GM13977 (cell line): ENCODE data around the gene KLHL26.

Experiments used
- DNase-seq: peaks from one replicate; pipeline ENCODE4 v3.0.0; 2012; ENCODE audit warnings: low spot score
- CTCF ChIP-seq: IDR thresholded peaks from 2 replicates; pipeline ENCODE4 v1.5.1; 2012; ENCODE audit warnings: mild to moderate bottlenecking, control low read depth; ENCODE audit not compliant: insufficient read depth; ENCODE audit errors: extremely low read depth, missing control alignments
- in situ Hi-C: fragments of 300-500 bp; cut with MboI; formaldehyde crosslinking; loops from one replicate; pipeline ENCODE4 v1.12.0; 2022; ENCODE audit warnings: low sequenced_read_pairs, low pct_unique_long_range_greater_than_20kb, mixed read lengths, inconsistent platforms; ENCODE audit not compliant: unreplicated experiment

KLHL26 gene

DNA sequence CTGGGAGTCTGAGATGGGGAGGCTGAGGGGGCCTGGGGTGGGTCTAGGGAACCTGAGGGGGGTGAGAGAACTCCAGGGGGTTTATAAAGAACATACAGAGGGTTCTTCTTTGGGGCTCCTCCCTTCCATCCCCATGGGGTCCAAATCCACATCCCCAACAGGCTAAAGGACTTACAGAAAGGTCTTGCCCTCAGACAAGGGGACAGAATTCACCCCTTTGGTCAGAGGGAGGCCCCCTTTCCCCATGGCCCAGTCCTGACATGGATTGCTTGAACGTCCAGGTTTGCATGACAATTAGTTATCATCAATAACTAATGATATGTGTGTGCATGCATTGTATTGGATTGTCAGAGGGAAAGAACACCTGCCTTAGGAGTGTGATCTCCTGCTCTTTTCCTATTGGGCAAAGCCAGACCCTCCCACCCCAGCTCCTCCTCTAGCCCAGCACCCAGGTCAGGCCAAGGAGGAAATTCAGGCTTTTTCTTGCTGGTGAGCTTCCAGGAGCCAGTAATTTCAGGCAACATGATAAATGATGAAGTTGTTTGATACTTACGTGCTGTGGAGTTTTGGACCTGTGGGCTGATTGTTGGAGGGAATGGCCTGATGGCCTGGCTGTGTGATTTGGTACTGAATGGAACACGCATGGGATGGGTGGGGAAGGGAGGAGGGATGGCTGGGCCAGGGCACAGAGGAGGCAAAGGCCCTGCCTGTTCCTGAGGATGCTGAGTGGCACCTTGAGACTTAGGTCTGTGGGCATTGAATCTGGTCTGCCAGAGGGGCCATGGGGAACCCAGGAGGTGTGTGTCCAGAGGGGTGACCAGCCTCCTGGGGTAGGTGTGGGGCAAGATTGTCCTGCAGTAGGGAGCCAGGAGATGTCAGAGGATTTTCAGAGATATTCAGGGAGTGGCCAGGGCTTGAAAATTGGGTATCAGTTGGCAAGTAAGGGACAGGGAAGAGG, 1.1 kb downstream of the KLHL26 start:
- in situ Hi-C loops = no loop called here
- DNase-seq = no peak
- TF ChIP-seq CTCF = no peak

- no peak for DNase-seq
- TF ChIP-seq CTCF = no peak
- in situ Hi-C loops = no loop called here
These were observed 2.9 kb downstream of the KLHL26 start for GRCh38 chr19:18639706-18640243.

DNA sequence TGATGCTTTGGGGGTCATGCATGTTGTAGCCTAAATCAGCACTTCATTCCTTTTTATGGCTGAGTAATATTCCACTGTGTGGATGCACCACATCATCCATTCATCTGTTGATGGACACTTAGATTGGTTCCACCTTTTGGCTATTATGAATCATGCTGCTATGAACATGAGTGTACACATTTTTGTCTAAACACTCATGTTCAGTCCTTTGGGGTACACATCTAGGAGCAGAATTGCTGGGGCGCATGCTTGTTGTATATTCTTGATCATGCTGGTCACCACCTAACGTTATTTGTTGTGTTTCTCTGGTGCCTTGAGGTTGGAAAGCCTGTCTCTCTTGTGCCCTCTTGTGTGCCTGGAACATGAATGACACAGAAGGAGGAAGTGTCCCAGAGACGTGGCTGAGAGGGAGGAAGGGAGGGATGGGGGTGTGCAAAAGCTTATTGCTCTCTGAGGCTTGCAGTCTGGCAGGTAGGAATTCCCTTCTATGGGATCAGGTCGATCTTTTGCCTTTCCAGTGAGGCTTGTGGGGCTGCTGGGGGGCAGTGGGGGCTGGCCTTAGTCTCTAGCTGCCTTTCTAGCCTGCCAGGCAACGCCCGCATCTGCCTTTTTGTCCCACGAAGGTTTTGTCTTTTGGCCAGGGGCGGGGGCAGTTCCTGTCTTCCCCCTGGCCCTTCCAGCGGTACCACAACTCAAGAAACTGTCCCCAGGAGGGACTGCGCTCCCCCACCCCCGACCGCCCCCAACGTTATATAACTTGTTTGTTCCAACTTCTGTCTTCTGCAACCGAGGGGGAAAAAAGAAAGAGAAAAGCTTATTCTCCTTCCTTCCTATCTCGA, 7.6 kb downstream of the KLHL26 start:
- in situ Hi-C loops = no loop called here
- no peak for DNase-seq
- no peak for TF ChIP-seq CTCF

DNA sequence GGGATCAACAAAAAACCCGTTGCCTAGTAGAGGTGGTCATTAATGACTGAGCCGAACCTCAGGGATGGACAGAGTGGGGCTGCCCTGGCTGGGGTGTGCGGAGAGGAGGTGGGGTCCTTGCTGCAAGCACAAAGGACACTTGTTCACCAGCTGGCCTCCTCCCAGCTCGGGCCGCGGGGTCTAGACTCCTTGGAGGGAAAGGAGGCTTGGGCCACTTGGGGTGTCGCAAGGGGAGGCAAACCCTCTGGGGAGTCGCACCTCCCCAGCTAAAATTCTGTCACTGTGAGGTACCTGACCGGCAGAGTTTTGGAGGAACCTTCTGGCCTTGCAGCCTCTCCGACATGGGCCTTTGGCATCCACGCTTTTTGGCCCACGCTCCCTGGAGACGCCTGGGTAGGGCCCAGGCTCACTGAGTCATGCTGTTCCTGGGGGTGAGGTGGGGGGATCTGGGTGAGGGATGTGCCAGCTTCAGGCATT, 8.2 kb downstream of the KLHL26 start:
- TF ChIP-seq CTCF = no peak
- in situ Hi-C loops = no loop called here
- DNase-seq = no peak

GRCh38 chr19:18646535-18647370, 9.9 kb downstream of the KLHL26 start:
- no peak for TF ChIP-seq CTCF
- in situ Hi-C loops = no loop called here
- DNase-seq = no peak

DNA sequence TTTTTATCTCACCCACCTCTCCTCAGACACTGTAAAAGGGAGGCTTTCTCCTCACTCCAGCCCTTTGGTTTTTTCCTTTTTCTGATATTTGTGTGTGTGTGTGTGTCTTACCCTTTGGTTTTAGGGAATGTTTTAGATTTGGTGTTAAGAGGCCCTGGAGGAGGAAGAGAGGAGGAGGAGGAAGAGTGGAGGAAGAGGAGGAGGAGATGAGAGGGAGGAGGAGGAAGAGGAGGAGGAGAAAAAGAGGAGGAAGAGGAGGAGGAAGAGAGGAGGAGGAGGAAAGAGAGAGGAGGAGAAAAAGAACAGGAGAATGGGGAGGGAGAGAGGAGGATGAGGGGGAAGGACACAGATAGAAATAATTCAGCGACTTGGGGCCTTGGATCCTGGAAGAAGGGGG, 10.5 kb downstream of the KLHL26 start:
- no peak for DNase-seq
- no peak for TF ChIP-seq CTCF
- in situ Hi-C loops = no loop called here
